HG02885 (cell line): ENCODE results near the gene FHOD1.

Experiments
- ATAC-seq: cut with Tn5 transposase; IDR thresholded peaks from one replicate; pipeline ENCODE4 v1.9.1; 2021; ENCODE audit warnings: mild to moderate bottlenecking; ENCODE audit not compliant: unreplicated experiment, poor library complexity

FHOD1 gene

DNA sequence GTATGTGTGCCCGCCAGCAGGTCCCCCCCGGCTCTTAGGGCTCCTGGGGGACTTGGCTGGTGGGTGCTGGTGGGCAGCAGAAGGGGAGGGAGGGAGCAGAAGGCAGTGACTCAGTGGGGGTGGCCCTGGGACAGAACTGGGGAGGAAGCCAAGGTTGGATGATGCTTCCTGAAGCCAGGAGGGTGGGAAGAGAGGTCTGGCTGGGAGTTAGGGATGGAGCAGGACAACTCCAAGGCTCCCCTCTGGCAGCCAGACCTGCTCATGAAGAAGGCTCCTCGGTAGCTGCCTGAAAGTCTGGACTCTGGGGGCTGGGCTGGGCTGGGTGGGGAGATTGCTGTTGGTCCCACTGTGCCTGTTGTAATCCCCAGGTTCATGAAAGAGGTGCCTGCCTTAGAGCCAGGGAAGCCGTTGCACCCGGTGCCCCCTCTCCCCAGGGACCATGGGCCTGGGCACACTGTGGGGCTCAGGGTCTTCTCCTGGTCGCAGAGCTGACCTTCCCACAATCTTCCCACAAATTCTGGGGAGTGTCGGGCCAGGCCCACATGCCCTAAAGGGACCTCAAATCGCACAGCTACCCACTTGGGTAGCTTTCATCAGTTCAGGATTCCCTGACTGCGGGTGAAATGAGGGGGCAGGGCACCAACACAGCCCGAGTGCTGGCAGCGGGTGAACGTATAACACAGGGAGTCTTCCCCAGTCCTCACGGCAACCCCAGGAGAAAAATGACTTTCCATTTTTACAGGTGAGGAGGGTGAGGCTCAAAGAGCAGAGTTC is 30.9 kb upstream of the FHOD1 start:
- ATAC-seq, result peak; percentile 20

DNA sequence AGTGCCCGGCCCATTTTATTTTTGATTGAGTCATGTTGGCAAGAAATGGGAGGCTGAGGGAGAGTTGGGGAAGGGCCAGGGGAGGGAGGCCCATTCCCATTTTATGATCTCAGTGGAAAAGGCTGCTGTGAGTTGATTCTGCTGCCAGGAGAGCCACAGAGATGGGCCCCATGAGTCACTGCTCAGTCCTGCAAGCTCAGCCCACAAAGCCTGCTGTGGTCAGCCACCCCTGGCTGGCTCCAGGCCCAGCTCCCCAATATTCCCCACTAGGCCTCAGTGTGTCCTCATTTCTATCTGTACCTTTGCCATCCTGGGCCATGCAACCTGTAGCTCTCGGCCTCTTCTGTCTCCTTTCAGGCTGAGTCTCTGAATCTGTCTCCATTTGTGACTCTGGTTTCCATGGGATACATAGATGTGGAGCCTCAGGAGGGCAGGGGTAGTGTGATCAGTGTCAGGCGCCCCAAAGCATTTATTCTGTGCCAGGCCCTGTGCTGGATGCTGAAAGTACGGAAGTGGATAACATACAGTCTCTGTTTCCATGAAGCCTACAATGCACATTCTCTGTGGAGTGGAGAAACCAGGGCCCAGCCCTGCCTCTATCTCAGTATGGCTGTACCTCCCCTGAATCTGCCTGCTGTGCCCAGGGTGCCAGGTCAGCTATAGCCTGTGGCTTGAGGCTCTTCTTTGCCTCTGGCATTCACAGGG is 30.2 kb upstream of the FHOD1 start:
- no peak for ATAC-seq

- ATAC-seq, result no peak
These were observed 28.0 kb upstream of the FHOD1 start for GRCh38 chr16:67275321-67275720.

GRCh38 chr16:67271446-67271845 is 24.2 kb upstream of the FHOD1 start:
- no peak for ATAC-seq

GRCh38 chr16:67270931-67271338 is 23.7 kb upstream of the FHOD1 start:
- no peak for ATAC-seq

- ATAC-seq, result no peak
These were observed 22.5 kb upstream of the FHOD1 start for GRCh38 chr16:67269766-67270165.

DNA sequence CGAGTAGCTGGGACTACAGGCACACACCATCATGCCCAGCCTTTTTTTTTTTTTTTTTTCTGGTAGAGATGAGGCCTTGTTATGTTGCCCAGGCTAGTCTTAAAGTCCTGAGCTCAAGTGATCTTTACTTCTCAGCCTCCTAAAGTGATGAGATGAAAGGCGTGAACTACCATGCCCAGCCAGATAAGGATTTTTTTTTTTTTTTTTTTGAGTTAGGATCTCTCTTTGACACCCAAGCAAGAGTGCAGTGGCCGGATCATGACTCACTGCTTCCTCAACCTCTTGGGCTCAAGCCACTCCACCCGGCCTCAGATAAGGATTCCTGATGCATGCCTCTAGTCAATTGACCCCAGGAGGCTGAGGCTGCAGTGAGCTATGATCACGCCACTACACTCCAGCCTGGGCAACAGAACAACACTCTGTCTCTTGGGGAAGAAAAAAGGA is 20.9 kb upstream of the FHOD1 start:
- no peak for ATAC-seq

- no peak for ATAC-seq
These were observed 18.6 kb upstream of the FHOD1 start for GRCh38 chr16:67265834-67266233.

DNA sequence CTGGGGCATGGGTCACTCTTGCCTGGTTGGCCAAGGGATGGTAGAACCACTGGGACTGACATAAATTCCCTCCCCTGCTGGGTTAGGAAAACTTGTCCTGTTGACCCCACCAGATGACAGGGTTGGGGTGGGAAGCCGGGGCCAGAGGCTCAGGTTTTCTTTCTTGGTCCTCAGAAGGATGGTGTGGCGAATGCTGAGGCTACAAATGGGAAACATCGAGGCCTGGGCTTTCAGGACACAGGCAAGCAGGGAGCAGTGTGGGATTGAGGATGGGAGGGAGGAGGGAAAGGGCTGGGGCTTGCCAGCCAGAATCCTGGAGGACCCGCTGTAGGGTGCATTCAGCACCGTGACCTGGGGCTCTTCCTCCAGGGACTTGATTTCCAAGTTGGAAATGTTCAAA is 17.6 kb upstream of the FHOD1 start:
- no peak for ATAC-seq

GRCh38 chr16:67264277-67264676 is 17.0 kb upstream of the FHOD1 start:
- ATAC-seq, result no peak

DNA sequence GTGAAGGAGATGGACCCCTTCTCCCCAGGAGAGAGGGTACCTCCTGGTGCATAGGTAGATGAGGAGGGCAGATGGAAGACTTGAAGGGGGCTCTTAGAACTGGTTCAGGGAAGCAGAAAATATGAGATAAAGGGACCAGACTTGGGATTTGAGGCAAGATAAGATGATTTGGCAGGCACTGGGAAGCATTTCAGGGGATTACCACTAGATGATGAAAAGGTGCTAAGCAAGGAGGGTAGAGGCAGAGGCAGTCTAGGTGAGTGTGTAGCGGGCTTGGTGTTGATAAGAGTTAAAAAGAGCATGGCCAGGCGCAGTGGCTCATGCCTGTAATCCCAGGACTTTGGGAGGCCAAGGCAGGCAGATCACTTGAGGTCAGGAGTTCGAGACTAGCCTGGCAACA is 15.9 kb upstream of the FHOD1 start:
- no peak for ATAC-seq

DNA sequence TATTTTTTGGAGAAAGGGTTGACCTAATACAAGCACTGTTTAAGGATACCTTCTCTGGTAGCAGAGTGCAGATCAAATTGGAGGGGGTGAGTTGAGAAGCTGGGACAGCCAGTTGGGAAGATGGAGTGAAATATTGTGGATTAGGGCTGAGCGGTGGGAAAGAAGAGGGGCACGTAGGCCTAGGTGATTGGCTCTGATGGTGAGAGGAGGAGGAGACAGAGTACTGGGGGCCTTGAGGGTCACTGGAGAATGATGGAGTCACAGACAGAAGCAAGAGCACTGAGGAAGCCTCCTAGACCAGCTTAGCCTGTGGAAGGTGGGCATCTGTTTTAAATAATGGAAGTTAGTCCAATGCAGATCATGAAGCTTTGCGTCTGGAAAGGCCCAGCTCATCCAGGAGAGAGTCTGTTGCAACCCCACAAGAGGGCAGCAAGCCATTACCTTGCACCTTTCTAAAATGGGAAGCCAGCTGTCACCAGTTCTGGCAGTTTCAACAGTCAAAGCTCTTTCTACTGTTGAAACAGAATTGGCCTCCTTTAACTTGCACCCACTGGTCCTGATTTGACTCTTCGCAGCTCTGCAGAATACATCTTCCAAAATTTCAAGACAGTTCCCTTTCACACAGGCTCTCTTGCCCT is 13.3 kb upstream of the FHOD1 start:
- peak; percentile 41 for ATAC-seq

GRCh38 chr16:67259705-67260104 is 12.4 kb upstream of the FHOD1 start:
- ATAC-seq, result no peak

- ATAC-seq, result no peak
These were observed 11.0 kb upstream of the FHOD1 start for GRCh38 chr16:67258161-67258835.

- no peak for ATAC-seq
These were observed 10.3 kb upstream of the FHOD1 start for GRCh38 chr16:67257486-67258160.

- no peak for ATAC-seq
These were observed 9.5 kb upstream of the FHOD1 start for GRCh38 chr16:67256701-67257230.

DNA sequence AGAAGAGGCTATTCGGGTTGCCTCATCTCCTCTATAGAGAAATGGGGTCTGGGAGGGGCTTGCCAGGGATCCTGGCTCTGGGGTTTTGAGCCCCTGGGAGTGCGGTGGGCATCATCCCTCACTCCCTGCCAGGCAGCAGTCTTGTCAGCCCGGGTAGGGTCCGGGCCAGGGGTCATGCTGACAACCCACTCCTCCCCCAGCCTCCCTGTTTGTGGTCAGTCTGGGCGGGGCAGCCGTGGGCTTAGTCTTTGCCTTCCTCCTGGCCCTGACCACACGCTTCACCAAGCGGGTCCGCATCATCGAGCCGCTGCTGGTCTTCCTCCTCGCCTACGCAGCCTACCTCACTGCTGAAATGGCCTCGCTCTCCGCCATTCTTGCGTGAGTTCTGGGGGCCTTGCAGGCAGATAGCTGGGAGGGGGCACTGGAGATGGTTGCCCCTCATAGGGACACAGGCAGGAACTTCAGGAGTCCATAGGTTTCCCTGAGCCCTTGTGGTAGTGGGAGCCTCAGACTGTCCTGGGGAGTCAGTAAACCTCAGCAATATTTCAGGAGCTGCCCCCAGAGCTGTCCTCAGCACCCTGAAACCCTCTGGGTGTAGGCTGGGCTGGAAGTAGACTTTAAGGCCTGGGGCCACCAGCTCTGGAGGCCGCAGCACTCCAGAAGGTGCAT is 8.4 kb upstream of the FHOD1 start:
- no peak for ATAC-seq

DNA sequence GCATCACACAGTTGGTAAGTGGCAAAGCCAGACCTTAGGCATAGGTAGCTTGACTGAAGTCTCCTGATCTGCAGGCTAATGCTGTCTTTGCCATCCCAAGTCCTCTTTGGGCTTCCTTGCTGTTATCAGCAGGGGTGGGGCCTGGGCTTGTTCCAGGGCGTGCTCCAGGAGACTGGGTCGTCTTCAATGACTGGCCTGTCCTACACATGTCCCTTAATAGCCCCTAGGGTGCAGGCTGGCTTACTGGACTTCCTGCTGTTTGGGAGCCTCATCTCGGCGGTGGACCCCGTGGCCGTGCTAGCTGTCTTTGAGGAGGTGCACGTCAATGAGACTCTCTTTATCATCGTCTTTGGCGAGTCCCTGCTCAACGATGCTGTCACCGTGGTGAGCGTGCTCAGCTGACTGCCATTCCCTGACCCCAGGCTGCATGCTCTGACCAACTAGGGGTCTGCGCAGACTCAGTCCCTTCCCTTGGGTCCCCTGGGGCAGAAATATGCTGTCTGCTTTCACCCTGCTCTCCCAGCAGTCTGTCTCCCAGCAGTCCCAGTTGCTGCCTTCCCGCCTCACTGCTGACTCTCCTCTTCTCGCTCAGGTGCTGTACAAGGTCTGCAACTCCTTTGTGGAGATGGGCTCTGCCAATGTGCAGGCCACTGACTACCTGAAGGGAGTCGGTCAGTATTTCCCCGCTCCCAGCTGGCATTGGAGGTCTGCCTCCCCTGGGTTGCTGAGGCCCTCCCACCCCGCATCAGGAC is 7.7 kb upstream of the FHOD1 start:
- ATAC-seq, result no peak
